C4-2B (cell line): ENCODE data around the gene AURKAIP1.

Source experiments
- ZFX ChIP-seq: fragments of 450-650 bp; IDR thresholded peaks from 2 replicates; pipeline ENCODE4 v1.6.1; 2017
- TF ChIP-seq, protein P1 (sequence below): fragments of 450-650 bp; conservative IDR thresholded peaks from 2 replicates; pipeline ENCODE4 v1.5.1; 2017; ENCODE audit warnings: mild to moderate bottlenecking

DNA sequence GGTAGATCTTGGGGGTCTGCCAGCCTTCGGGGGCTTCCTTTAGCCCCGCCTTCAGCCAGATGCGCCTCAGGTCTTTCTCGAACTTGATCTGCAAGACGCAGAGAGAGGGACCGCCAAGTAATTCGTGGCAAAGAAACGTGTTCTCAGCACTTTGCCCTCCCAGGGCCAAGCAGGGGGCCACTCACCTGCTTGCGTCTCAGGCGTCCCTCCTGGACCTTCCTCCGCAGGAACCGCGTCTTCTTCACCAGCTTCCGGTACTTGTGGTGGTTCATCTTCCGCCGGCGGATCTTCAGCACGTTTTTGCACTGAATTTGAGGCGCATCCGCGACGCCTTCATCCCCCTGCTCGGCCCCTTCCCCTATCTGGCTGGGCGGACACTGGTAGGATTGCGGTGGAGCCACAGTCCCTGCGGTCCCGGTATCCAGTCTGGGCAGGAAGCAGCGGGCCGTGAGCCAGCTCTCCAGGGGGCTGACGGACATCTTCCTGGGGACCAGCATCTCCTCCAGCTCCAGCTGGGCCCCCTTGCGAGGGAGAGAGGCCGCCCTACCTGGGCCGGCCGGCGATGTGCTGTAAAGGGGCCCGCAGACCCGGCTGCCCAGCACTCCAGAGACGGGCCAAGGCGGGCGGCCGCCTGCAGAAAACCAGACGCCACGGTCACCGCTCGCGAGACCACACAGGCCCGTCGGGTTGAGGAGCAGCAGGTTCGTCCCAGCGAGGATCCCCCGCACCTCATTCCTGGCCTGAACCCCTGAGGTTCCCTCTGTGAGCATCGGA lies 1.0 kb downstream of the AURKAIP1 start:
- TF ChIP-seq, protein P1, sequence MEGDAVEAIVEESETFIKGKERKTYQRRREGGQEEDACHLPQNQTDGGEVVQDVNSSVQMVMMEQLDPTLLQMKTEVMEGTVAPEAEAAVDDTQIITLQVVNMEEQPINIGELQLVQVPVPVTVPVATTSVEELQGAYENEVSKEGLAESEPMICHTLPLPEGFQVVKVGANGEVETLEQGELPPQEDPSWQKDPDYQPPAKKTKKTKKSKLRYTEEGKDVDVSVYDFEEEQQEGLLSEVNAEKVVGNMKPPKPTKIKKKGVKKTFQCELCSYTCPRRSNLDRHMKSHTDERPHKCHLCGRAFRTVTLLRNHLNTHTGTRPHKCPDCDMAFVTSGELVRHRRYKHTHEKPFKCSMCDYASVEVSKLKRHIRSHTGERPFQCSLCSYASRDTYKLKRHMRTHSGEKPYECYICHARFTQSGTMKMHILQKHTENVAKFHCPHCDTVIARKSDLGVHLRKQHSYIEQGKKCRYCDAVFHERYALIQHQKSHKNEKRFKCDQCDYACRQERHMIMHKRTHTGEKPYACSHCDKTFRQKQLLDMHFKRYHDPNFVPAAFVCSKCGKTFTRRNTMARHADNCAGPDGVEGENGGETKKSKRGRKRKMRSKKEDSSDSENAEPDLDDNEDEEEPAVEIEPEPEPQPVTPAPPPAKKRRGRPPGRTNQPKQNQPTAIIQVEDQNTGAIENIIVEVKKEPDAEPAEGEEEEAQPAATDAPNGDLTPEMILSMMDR: no peak
- no peak for TF ChIP-seq ZFX
